H1 (cell line): ENCODE data around the gene C22orf42. TPM values are rescaled to one million over a fixed set of nuclear protein-coding genes. Genes with fewer than 3 reads are reported as not detected.
A peak's percentile ranks its signal among the peaks of the same experiment; 100 is the strongest.

Experiments
- CTCF ChIA-PET: fragments of 300-600 bp; sonication (Branson Sonifier 250); formaldehyde crosslinking; loops from one replicate; lab custom pipeline; 2021; ENCODE audit not compliant: partially characterized antibody; lab: Charles Lee
- POLR2A ChIA-PET: fragments of 300-600 bp; sonication (Branson Sonifier 250); formaldehyde crosslinking; loops from one replicate; lab custom pipeline; 2021; ENCODE audit warnings: inconsistent platforms; ENCODE audit not compliant: partially characterized antibody; lab: Charles Lee
- DNase-seq, 2 experiments: peaks; one replicate each; pipeline versions ENCODE4 v3.0.0 to v3.0.0-alpha.2; 2010 to 2022; ENCODE audit warnings: low spot score in 2 of 2, low read depth in 1 of 2, mixed read lengths in 1 of 2
- FAIRE-seq: peaks from 2 replicates; lab custom pipeline; 2011; peaks lifted over from hg19 to GRCh38; lab: Jason Lieb, UNC
- H2AFZ ChIP-seq: 2 replicates; pipeline ENCODE4 v1.8.1; 2012; ENCODE audit warnings: low read length, inconsistent platforms
- H2AK5ac ChIP-seq: 2 replicates; pipeline ENCODE4 v1.6.1; 2013; ENCODE audit warnings: low read depth, low read length
- H2BK120ac ChIP-seq: replicated peaks from 2 replicates; pipeline ENCODE3; 2013; ENCODE audit warnings: low read depth, low read length, inconsistent platforms
- H2BK12ac ChIP-seq: 2 replicates; pipeline ENCODE4 v1.6.1; 2013; ENCODE audit warnings: low read depth, low read length
- H2BK15ac ChIP-seq: 2 replicates; pipeline ENCODE4 v1.6.1; 2013; ENCODE audit warnings: low read length
- H2BK20ac ChIP-seq: 2 replicates; pipeline ENCODE4 v1.6.1; 2013; ENCODE audit warnings: low read length
- H2BK5ac ChIP-seq: 2 replicates; pipeline ENCODE4 v1.6.1; 2013; ENCODE audit warnings: low read depth, low read length
- H3K14ac ChIP-seq: 2 replicates; pipeline ENCODE4 v1.6.1; 2013; ENCODE audit warnings: inconsistent platforms; ENCODE audit not compliant: insufficient read length
- H3K18ac ChIP-seq: 2 replicates; pipeline ENCODE4 v1.6.1; 2013; ENCODE audit warnings: low read length; ENCODE audit errors: extremely low read depth
- H3K23ac ChIP-seq: 2 replicates; pipeline ENCODE4 v1.6.1; 2013; ENCODE audit warnings: inconsistent platforms; ENCODE audit not compliant: insufficient read length
- H3K23me2 ChIP-seq: 2 replicates; pipeline ENCODE4 v1.6.1; 2013; ENCODE audit warnings: low read depth, low read length
- H3K27ac ChIP-seq: 2 replicates; pipeline ENCODE4 v1.6.1; 2011; ENCODE audit warnings: low read depth, low read length, inconsistent platforms
- H3K27me3 ChIP-seq, 4 experiments: replicated peaks in 1 of 4; 1 replicate in 1 of 4; 2 replicates in 3 of 4; pipeline versions ENCODE4 v1.6.1 to v1.8.1; 2011 to 2013; ENCODE audit warnings: low read length in 3 of 4, mild to moderate bottlenecking in 3 of 4, inconsistent platforms in 2 of 4, mixed read lengths in 2 of 4, moderate library complexity in 1 of 4; ENCODE audit not compliant: control insufficient read depth in 3 of 4, insufficient read depth in 3 of 4; ENCODE audit errors: extremely low read depth in 1 of 4
- H3K36me3 ChIP-seq, 4 experiments: 2 replicates each; pipeline versions ENCODE4 v1.6.1 to v1.8.1; 2011 to 2013; ENCODE audit warnings: mild to moderate bottlenecking in 4 of 4, low read length in 3 of 4, moderate library complexity in 2 of 4, control low read depth in 1 of 4, inconsistent platforms in 1 of 4; ENCODE audit not compliant: insufficient read depth in 4 of 4, control insufficient read depth in 2 of 4
- H3K4ac ChIP-seq: replicated peaks from 2 replicates; pipeline ENCODE3; 2013; ENCODE audit warnings: low read length, low read depth, mixed read lengths, inconsistent platforms; ENCODE audit not compliant: insufficient read length
- H3K4me1 ChIP-seq, 4 experiments: replicated peaks in 1 of 4; 1 replicate in 1 of 4; 2 replicates in 3 of 4; pipeline versions ENCODE4 v1.6.1 to v1.8.1; 2011 to 2013; ENCODE audit warnings: low read length in 3 of 4, inconsistent platforms in 2 of 4, mixed read lengths in 1 of 4; ENCODE audit not compliant: insufficient read depth in 4 of 4, control insufficient read depth in 3 of 4
- H3K4me2 ChIP-seq, 2 experiments: 2 replicates each; pipeline versions ENCODE4 v1.6.1 to v1.8.1; 2011 to 2013; ENCODE audit warnings: low read depth in 2 of 2, low read length in 2 of 2, control low read depth in 1 of 2, inconsistent platforms in 1 of 2, mild to moderate bottlenecking in 1 of 2; ENCODE audit not compliant: insufficient read depth in 1 of 2
- H3K4me3 ChIP-seq, 4 experiments: fragments of 200-600, 300-600 bp in 1 of 4; sonication (generic), shearing (Covaris generic), sonication (Bioruptor Twin) in 1 of 4; 2 replicates each; pipeline versions ENCODE4 v1.5.1 to v1.8.1; 2011 to 2016; ENCODE audit warnings: low read length in 4 of 4, low read depth in 3 of 4, control low read depth in 2 of 4, inconsistent platforms in 2 of 4, mild to moderate bottlenecking in 2 of 4, mixed read lengths in 1 of 4, moderate library complexity in 1 of 4; ENCODE audit not compliant: insufficient read depth in 2 of 4; ENCODE audit errors: extremely low read depth in 1 of 4
- H3K56ac ChIP-seq: replicated peaks from 2 replicates; pipeline ENCODE3; 2013; ENCODE audit warnings: low read depth, mild to moderate bottlenecking, mixed read lengths, low read length, inconsistent platforms; ENCODE audit not compliant: insufficient read length
- H3K79me1 ChIP-seq: 2 replicates; pipeline ENCODE4 v1.6.1; 2013; ENCODE audit warnings: low read depth, low read length, control low read depth
- H3K79me2 ChIP-seq, 2 experiments: 2 replicates each; pipeline versions ENCODE4 v1.6.1 to v1.8.1; 2012 to 2013; ENCODE audit warnings: low read length in 2 of 2, mild to moderate bottlenecking in 2 of 2, inconsistent platforms in 1 of 2; ENCODE audit not compliant: insufficient read depth in 2 of 2, control insufficient read depth in 1 of 2
- H3K9ac ChIP-seq, 4 experiments: replicated peaks in 1 of 4; 1 replicate in 1 of 4; 2 replicates in 3 of 4; pipeline versions ENCODE4 v1.6.1 to v1.8.1; 2011 to 2013; ENCODE audit warnings: low read depth in 3 of 4, low read length in 3 of 4, control low read depth in 2 of 4, mild to moderate bottlenecking in 2 of 4, moderate library complexity in 2 of 4, inconsistent platforms in 1 of 4; ENCODE audit errors: extremely low read depth in 1 of 4
- H3K9me3 ChIP-seq, 2 experiments: 2 replicates each; pipeline versions ENCODE4 v1.6.1 to v1.8.1; 2012 to 2013; ENCODE audit warnings: mild to moderate bottlenecking in 2 of 2, moderate library complexity in 2 of 2, control low read depth in 1 of 2, inconsistent platforms in 1 of 2, low read depth in 1 of 2, low read length in 1 of 2, mixed read lengths in 1 of 2; ENCODE audit not compliant: insufficient read depth in 2 of 2
- H4K20me1 ChIP-seq, 2 experiments: replicated peaks in 1 of 2; 2 replicates each; pipeline versions ENCODE3 to v1.8.1; 2011 to 2013; ENCODE audit warnings: inconsistent platforms in 2 of 2, low read length in 2 of 2, mild to moderate bottlenecking in 1 of 2; ENCODE audit not compliant: insufficient read depth in 2 of 2, control insufficient read depth in 1 of 2
- H4K5ac ChIP-seq: 2 replicates; pipeline ENCODE4 v1.6.1; 2013; ENCODE audit warnings: low read length, low read depth, mixed read lengths, inconsistent platforms; ENCODE audit not compliant: insufficient read length
- H4K8ac ChIP-seq: 2 replicates; pipeline ENCODE4 v1.8.0; 2013; ENCODE audit warnings: mild to moderate bottlenecking, moderate library complexity, low read length, inconsistent platforms; ENCODE audit not compliant: insufficient read depth; ENCODE audit errors: extremely low read depth
- H4K91ac ChIP-seq: replicated peaks from 2 replicates; pipeline ENCODE3; 2013; ENCODE audit warnings: low read length, mixed read lengths, inconsistent platforms; ENCODE audit not compliant: insufficient read length
- JUN ChIP-seq: IDR thresholded peaks from 2 replicates; pipeline ENCODE4 v1.6.1; 2011; ENCODE audit warnings: low read depth, mild to moderate bottlenecking, improper control_type of control experiment, low read length
- KDM4A ChIP-seq: IDR thresholded peaks from one replicate; pipeline ENCODE4 v1.7.1; 2012; ENCODE audit warnings: low read depth, mild to moderate bottlenecking, moderate library complexity, low read length, inconsistent platforms; ENCODE audit not compliant: severe bottlenecking
- MAFK ChIP-seq: IDR thresholded peaks from 2 replicates; pipeline ENCODE4 v1.6.1; 2012; ENCODE audit warnings: low read depth, mild to moderate bottlenecking, improper control_type of control experiment, low read length
- POLR2AphosphoS5 ChIP-seq: IDR thresholded peaks from 2 replicates; pipeline ENCODE4 v1.6.1; 2011; ENCODE audit warnings: low read depth, low read length
- RXRA ChIP-seq: IDR thresholded peaks from 2 replicates; pipeline ENCODE4 v1.6.1; 2011; ENCODE audit warnings: low read depth, mild to moderate bottlenecking, low read length, moderate library complexity; ENCODE audit not compliant: insufficient read depth
- SIX5 ChIP-seq: IDR thresholded peaks from 2 replicates; pipeline ENCODE4 v1.6.1; 2011; ENCODE audit warnings: mild to moderate bottlenecking, low read depth, low read length
- TAF1 ChIP-seq: IDR thresholded peaks from 2 replicates; pipeline ENCODE4 v1.6.1; 2011; ENCODE audit warnings: mild to moderate bottlenecking, low read depth, low read length
- WGBS, 2 experiments: shearing (Covaris generic) in 1 of 2; methylation state at CpG; one replicate each; pipeline versions ENCODE4 v1.1.6 to v1.1.7; 2013 to 2015; ENCODE audit warnings: low lambda C conversion rate in 2 of 2, mixed read lengths in 2 of 2, inconsistent platforms in 1 of 2, low coverage in 1 of 2, missing lambda C conversion rate in 1 of 2; ENCODE audit not compliant: insufficient replicate concordance in 2 of 2, insufficient coverage in 1 of 2, insufficient read length in 1 of 2; ENCODE audit errors: extremely low coverage in 1 of 2, missing lambda C conversion rate in 1 of 2; 5-methylcytosine and 5-hydroxymethylcytosine counted together
- polyA plus RNA-seq, 7 experiments: library from polyadenylated mRNA; depleted of rRNA in 3 of 7; stranded (reverse) in 5 of 7; unstranded in 2 of 7; fragments of >200 nt in 5 of 7; fragments of 200-250 nt in 2 of 7; gene quantifications; 1 replicate in 5 of 7; 2 replicates in 1 of 7; 4 replicates in 1 of 7; pipeline versions ENCODE4 v1.2.1 to v1.2.3, GENCODE V29; 2011 to 2013; ENCODE audit warnings: missing spikeins in 2 of 7, mixed read lengths in 2 of 7
- total RNA-seq: library from RNA; stranded (reverse); fragmentation: NEBNext Ultra II Directional; extraction: Animal tissue kit (Norgen Biotek cat#: 25700); gene quantifications from 2 replicates; pipeline ENCODE4 v1.2.1, GENCODE V29; 2021

The C22orf42 gene
- total and polyA plus RNA-seq, 2 of the 8 experiments (the other 6 are each of a cell fraction or from before 2014, with no cell fraction given), result 0.50 TPM; not detected in 1

DNA sequence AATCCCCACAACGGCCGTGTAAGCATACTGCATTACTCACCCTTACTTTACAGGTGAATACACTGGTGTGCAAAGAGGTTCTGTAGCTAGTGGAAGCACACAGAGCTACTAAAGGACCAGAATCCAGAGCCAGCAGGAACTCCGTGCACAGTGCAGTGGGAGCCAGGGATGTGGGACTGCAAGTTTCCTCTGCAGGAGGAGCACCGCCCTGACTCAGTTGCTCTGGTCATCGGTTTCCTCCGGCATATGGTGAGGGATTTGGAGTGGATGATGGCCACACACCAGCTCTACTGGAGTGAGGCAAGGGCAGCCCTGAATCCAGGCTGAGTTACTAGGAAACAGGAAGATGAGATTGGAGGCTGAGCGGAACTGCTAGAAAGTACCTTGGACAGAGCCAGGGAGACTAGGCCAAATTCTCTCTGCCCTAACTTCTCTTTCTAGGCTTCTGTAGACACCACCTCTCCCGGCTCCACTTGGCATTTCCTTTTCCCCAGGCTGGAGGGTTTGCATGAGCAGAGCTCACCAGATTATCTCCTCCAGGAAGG lies 18.2 kb upstream of the C22orf42 start:
- Histone ChIP-seq H3K14ac (no peak overlapping the region), H3K4me1 (peaks cover 0 to 13% (median 2%) of the 10 kb centered on the region in 4 experiments; a peak in 5 of 7 replicates), H3K4me2 (no peak overlapping the region; a peak in 1 of 4 replicates), H3K27me3 (peaks cover 0 to 28% (median 21%) of the 10 kb centered on the region in 4 experiments; a peak in 6 of 7 replicates), H3K23me2 (peaks cover 5% of the 10 kb centered on the region; the same call in 1 of the 2 replicates), H2BK15ac (no peak overlapping the region), H4K8ac (no peak overlapping the region), H3K18ac (no peak overlapping the region), H2BK12ac (no peak overlapping the region), H2AK5ac (no peak overlapping the region), H2AFZ (no peak overlapping the region), H3K79me1 (no peaks in the 10 kb centered on the region), H3K36me3 (no peaks in the 10 kb centered on the region), H3K23ac (no peak overlapping the region), H3K9ac (no peak overlapping the region), H4K20me1 (peaks cover 0 to 2% of the 10 kb centered on the region in 2 experiments), H3K4ac (no peak overlapping the region), H3K4me3 (no peak overlapping the region), H3K9me3 (no peaks in the 10 kb centered on the region), H3K27ac (no peak overlapping the region), H2BK20ac (no peak overlapping the region), H4K5ac (no peak overlapping the region), H2BK120ac (no peak overlapping the region), H3K79me2 (no peaks in the 10 kb centered on the region), H2BK5ac (no peak overlapping the region), H4K91ac (no peak overlapping the region), H3K56ac (no peak overlapping the region)
- 90% methylated on average over 8 of the region's 8 CpGs; no CpG with 5 or more reads in 1 of the 2 experiments for WGBS, 2 experiments
- ChIA-PET CTCF (interaction anchor here (0.6 to 1.9 kb wide), 6 partner anchors 10 to 199 kb away, joined by 3 to 6 read pairs (median 4); no protein-coding TSS in a partner anchor), POLR2A (no interaction called here)
- no peak for DNase-seq
- peak; percentile 32 for FAIRE-seq
- TF ChIP-seq JUN (no peak), TAF1 (no peak), SIX5 (no peak), KDM4A (no peak), RXRA (no peak), POLR2AphosphoS5 (no peak), MAFK (no peak)
